Esophagus (tissue), 2 donors: ENCODE data around the gene SNAP47. TPM values are rescaled to one million over a fixed set of nuclear protein-coding genes. Genes with fewer than 3 reads are reported as not detected.
A peak's percentile ranks its signal among the peaks of the same experiment; 100 is the strongest.

Source experiments
- H3K27ac ChIP-seq, 2 donors: one replicate each; pipeline ENCODE4 v1.5.1; 2013; ENCODE audit warnings: low read depth in 2 of 2, mild to moderate bottlenecking in 2 of 2, inconsistent platforms in 1 of 2, low read length in 1 of 2, moderate library complexity in 1 of 2
- H3K27me3 ChIP-seq, 2 donors: one replicate each; pipeline ENCODE4 v1.6.1; 2013; ENCODE audit warnings: low read length in 2 of 2, control low read depth in 1 of 2, mild to moderate bottlenecking in 1 of 2; ENCODE audit not compliant: insufficient read depth in 2 of 2, control insufficient read depth in 1 of 2
- H3K36me3 ChIP-seq, 2 donors: one replicate each; pipeline ENCODE4 v1.6.1; 2013; ENCODE audit warnings: low read length in 1 of 2; ENCODE audit not compliant: control insufficient read depth in 2 of 2, insufficient read depth in 2 of 2
- H3K4me1 ChIP-seq, 2 donors: one replicate each; pipeline ENCODE4 v1.6.1; 2013; ENCODE audit warnings: low read length in 1 of 2; ENCODE audit not compliant: control insufficient read depth in 2 of 2, insufficient read depth in 2 of 2
- H3K4me3 ChIP-seq, 2 donors: one replicate each; pipeline ENCODE4 v1.5.1; 2013; ENCODE audit warnings: low read length in 2 of 2, mild to moderate bottlenecking in 2 of 2, low read depth in 1 of 2, moderate library complexity in 1 of 2
- H3K9me3 ChIP-seq, 2 donors: one replicate each; pipeline ENCODE4 v1.6.1; 2013; ENCODE audit warnings: mild to moderate bottlenecking in 2 of 2, low read depth in 1 of 2, low read length in 1 of 2, moderate library complexity in 1 of 2; ENCODE audit not compliant: control insufficient read depth in 2 of 2, insufficient read depth in 1 of 2
- WGBS, 2 donors: extraction: QIAGEN DNeasy Blood & Tissue Kit; methylation state at CpG; one replicate each; pipeline ENCODE4 v1.1.7; 2013; 5-methylcytosine and 5-hydroxymethylcytosine counted together
- polyA plus RNA-seq, 2 donors: library from polyadenylated mRNA; stranded (reverse); fragments of 200-250 nt; gene quantifications; one replicate each; pipeline ENCODE4 v1.2.3, GENCODE V29; 2013
- donor health status: healthy with polysubstance abuse.
- donor health status: Bipolar disorder and iron deficiency.

SNAP47 gene
- polyA plus RNA-seq, 2 donors: 7.9 to 11.4 TPM

GRCh38 chr1:227779021-227779441, 43.8 kb downstream of the SNAP47 start:
- Histone ChIP-seq H3K27me3 (no peaks in the 10 kb centered on the region), H3K36me3 (peaks cover 7 to 21% of the 10 kb centered on the region in 2 donors), H3K27ac (no peak overlapping the region), H3K4me1 (peaks cover 0 to 12% of the 10 kb centered on the region in 2 donors), H3K9me3 (no peaks in the 10 kb centered on the region), H3K4me3 (no peak overlapping the region)
- WGBS, 2 donors: 88 to 90% methylated on average over 10 of the region's 10 CpGs

- no peaks in the 10 kb centered on the region for H3K27me3 ChIP-seq
- peaks cover 4 to 21% of the 10 kb centered on the region in 2 donors for H3K36me3 ChIP-seq
- 85 to 91% methylated on average over 7 of the region's 7 CpGs for WGBS, 2 donors
- no peaks in the 10 kb centered on the region for H3K9me3 ChIP-seq
- H3K4me1 ChIP-seq: peaks cover 0 to 12% of the 10 kb centered on the region in 2 donors
- no peak overlapping the region for H3K27ac ChIP-seq
- H3K4me3 ChIP-seq: no peak overlapping the region
Observed at GRCh38 chr1:227779685-227780084, 44.5 kb downstream of the SNAP47 start.

GRCh38 chr1:227780101-227781044, 45.1 kb downstream of the SNAP47 start:
- Histone ChIP-seq H3K4me3 (no peak overlapping the region), H3K9me3 (no peaks in the 10 kb centered on the region), H3K27me3 (no peaks in the 10 kb centered on the region), H3K27ac (no peak overlapping the region), H3K36me3 (peaks cover 4 to 21% of the 10 kb centered on the region in 2 donors), H3K4me1 (peaks cover 0 to 12% of the 10 kb centered on the region in 2 donors)
- 80 to 82% methylated on average over 23 of the region's 23 CpGs for WGBS, 2 donors

- peaks cover 0 to 16% of the 10 kb centered on the region in 2 donors for H3K4me1 ChIP-seq
- H3K36me3 ChIP-seq: peaks cover 4 to 15% of the 10 kb centered on the region in 2 donors
- 96% methylated on average over 15 of the region's 15 CpGs for WGBS, 2 donors
- H3K27me3 ChIP-seq: no peaks in the 10 kb centered on the region
- no peak overlapping the region for H3K4me3 ChIP-seq
- H3K9me3 ChIP-seq: no peaks in the 10 kb centered on the region
- no peak overlapping the region for H3K27ac ChIP-seq
Observed at GRCh38 chr1:227781314-227781930, 46.2 kb downstream of the SNAP47 start.

GRCh38 chr1:227782226-227782625, 47.0 kb downstream of the SNAP47 start:
- Histone ChIP-seq H3K36me3 (peaks cover 4 to 15% of the 10 kb centered on the region in 2 donors), H3K27ac (no peak overlapping the region), H3K4me3 (no peak overlapping the region), H3K27me3 (no peaks in the 10 kb centered on the region), H3K9me3 (no peaks in the 10 kb centered on the region), H3K4me1 (peaks cover 4 to 24% of the 10 kb centered on the region in 2 donors)
- 89 to 96% methylated on average over 4 of the region's 4 CpGs for WGBS, 2 donors

GRCh38 chr1:227785094-227785804, 50.0 kb downstream of the SNAP47 start:
- Histone ChIP-seq H3K27ac (no peak overlapping the region), H3K9me3 (no peaks in the 10 kb centered on the region), H3K36me3 (peaks cover 4 to 12% of the 10 kb centered on the region in 2 donors), H3K4me1 (peaks cover 5 to 33% of the 10 kb centered on the region in 2 donors), H3K27me3 (no peaks in the 10 kb centered on the region), H3K4me3 (no peak overlapping the region)
- 90 to 91% methylated on average over 13 of the region's 13 CpGs for WGBS, 2 donors

- peaks cover 5 to 29% of the 10 kb centered on the region in 2 donors for H3K4me1 ChIP-seq
- no peak overlapping the region for H3K4me3 ChIP-seq
- 59 to 61% methylated on average over 19 of the region's 19 CpGs for WGBS, 2 donors
- no peaks in the 10 kb centered on the region for H3K9me3 ChIP-seq
- no peaks in the 10 kb centered on the region for H3K27me3 ChIP-seq
- H3K27ac ChIP-seq: no peak overlapping the region
- peaks cover 0 to 7% of the 10 kb centered on the region in 2 donors for H3K36me3 ChIP-seq
Observed at GRCh38 chr1:227785805-227786671, 50.8 kb downstream of the SNAP47 start.

GRCh38 chr1:227786673-227787512, 51.7 kb downstream of the SNAP47 start:
- Histone ChIP-seq H3K4me3 (peak overlapping the region; percentile 30 to 42), H3K27ac (peak overlapping the region; percentile 66 to 85), H3K4me1 (peaks cover 5 to 29% of the 10 kb centered on the region in 2 donors), H3K27me3 (no peaks in the 10 kb centered on the region), H3K9me3 (no peaks in the 10 kb centered on the region), H3K36me3 (peaks cover 0 to 3% of the 10 kb centered on the region in 2 donors)
- WGBS, 2 donors: 36 to 48% methylated on average over 45 of the region's 45 CpGs
